HEK293T (cell line): ENCODE results near the gene KIF25.

Source experiments
- CTCF ChIA-PET: fragments of 350-600 bp; formaldehyde crosslinking; extraction: SDS; loops from one replicate; lab custom pipeline; 2021; ENCODE audit warnings: antibody characterized with exemption, inconsistent platforms; lab: Yijun Ruan, JAX
- POLR2A ChIA-PET: fragments of 350-600 bp; formaldehyde crosslinking; extraction: SDS; loops from one replicate; lab custom pipeline; 2020; ENCODE audit warnings: antibody characterized with exemption, inconsistent platforms; lab: Yijun Ruan, JAX
- DNase-seq: peaks from one replicate; pipeline ENCODE4 v3.0.0; 2012; ENCODE audit warnings: mixed read lengths; ENCODE audit errors: extremely low spot score
- ARNT ChIP-seq: fragments of 450-650 bp; IDR thresholded peaks from 2 replicates; pipeline ENCODE4 v1.6.1; 2017; ENCODE audit warnings: mild to moderate bottlenecking
- BHLHE40 ChIP-seq: fragments of 450-650 bp; IDR thresholded peaks from 2 replicates; pipeline ENCODE4 v1.6.1; 2016; ENCODE audit warnings: mild to moderate bottlenecking, moderate library complexity, borderline replicate concordance
- CTBP1 ChIP-seq: fragments of 450-650 bp; IDR thresholded peaks from 2 replicates; pipeline ENCODE4 v1.6.1; 2016; ENCODE audit warnings: borderline replicate concordance
- ELF4 ChIP-seq: fragments of 450-650 bp; IDR thresholded peaks from 2 replicates; pipeline ENCODE4 v1.6.1; 2017; ENCODE audit warnings: antibody characterized with exemption
- FOXA1 ChIP-seq: fragments of 450-650 bp; IDR thresholded peaks from 2 replicates; pipeline ENCODE4 v1.6.1; 2016; ENCODE audit warnings: mild to moderate bottlenecking
- FOXK2 ChIP-seq: fragments of 450-650 bp; IDR thresholded peaks from 2 replicates; pipeline ENCODE4 v1.6.1; 2016; ENCODE audit warnings: mild to moderate bottlenecking
- FOXM1 ChIP-seq: fragments of 450-650 bp; IDR thresholded peaks from 2 replicates; pipeline ENCODE4 v1.6.1; 2017; ENCODE audit warnings: mild to moderate bottlenecking, borderline replicate concordance
- HDGF ChIP-seq: fragments of 450-650 bp; IDR thresholded peaks from 2 replicates; pipeline ENCODE4 v1.6.1; 2017; ENCODE audit warnings: antibody characterized with exemption, borderline replicate concordance
- L3MBTL2 ChIP-seq: fragments of 450-650 bp; conservative IDR thresholded peaks from 2 replicates; pipeline ENCODE4 v1.6.1; 2016; ENCODE audit warnings: mild to moderate bottlenecking
- LEF1 ChIP-seq: fragments of 450-650 bp; IDR thresholded peaks from 2 replicates; pipeline ENCODE4 v1.6.1; 2017; ENCODE audit warnings: mild to moderate bottlenecking, borderline replicate concordance
- NFRKB ChIP-seq: fragments of 450-650 bp; IDR thresholded peaks from 2 replicates; pipeline ENCODE4 v1.6.1; 2016; ENCODE audit warnings: mild to moderate bottlenecking, moderate library complexity
- PKNOX1 ChIP-seq: fragments of 450-650 bp; IDR thresholded peaks from 2 replicates; pipeline ENCODE4 v1.6.1; 2016
- SP1 ChIP-seq: fragments of 450-650 bp; IDR thresholded peaks from 2 replicates; pipeline ENCODE4 v1.6.1; 2017
- SUZ12 ChIP-seq: fragments of 450-650 bp; IDR thresholded peaks from 2 replicates; pipeline ENCODE4 v1.6.1; 2016; ENCODE audit warnings: mild to moderate bottlenecking
- TARDBP ChIP-seq: fragments of 450-650 bp; IDR thresholded peaks from 2 replicates; pipeline ENCODE4 v1.6.1; 2016
- ZNF384 ChIP-seq: fragments of 450-650 bp; IDR thresholded peaks from 2 replicates; pipeline ENCODE4 v1.6.1; 2016

KIF25 gene

DNA sequence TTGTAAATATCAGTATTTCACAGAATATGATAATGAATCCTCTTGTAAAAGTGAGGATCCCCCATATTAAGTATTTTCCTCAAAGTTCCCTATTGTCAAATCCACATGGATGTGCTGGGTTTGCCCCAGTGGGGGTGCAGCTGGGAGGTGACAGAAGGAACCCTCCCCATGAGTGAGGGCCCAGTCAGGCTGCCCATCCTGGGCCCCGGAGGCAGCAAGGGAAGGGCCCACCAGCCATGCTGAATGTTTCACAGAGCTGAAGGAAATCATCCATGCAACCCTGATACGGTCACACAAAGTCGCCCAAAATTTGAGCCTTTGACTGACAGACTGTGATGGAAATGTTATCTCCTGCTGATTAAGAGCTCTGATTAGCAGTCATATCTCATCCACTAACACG lies 41.8 kb downstream of the KIF25 start:
- ChIA-PET POLR2A (no interaction called here), CTCF (no interaction called here)
- TF ChIP-seq TARDBP (no peak), FOXM1 (no peak), ELF4 (no peak), SP1 (no peak), SUZ12 (no peak), CTBP1 (no peak), ZNF384 (no peak), FOXK2 (no peak)
- no peak for DNase-seq

DNA sequence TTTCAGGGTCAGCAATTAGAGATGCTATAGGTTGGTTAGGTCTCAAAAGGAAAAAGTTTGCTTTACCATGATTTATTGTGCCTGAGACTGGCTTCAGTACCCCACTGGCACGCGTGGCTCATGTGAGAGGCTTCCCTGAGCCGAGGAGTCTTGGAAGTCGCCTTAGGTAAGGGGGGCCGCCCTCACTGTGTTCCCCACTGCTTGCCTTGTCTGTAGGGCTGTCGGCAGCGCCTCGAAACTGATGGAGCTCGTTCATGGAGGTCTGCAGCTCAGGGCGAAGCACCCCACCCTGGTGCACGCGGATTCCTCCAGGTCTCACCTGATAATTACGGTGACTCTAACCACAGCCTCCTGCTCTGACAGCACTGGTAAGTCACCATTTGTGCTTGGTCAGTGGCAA lies 42.4 kb downstream of the KIF25 start:
- POLR2A ChIA-PET = no interaction called here
- no peak for DNase-seq

DNA sequence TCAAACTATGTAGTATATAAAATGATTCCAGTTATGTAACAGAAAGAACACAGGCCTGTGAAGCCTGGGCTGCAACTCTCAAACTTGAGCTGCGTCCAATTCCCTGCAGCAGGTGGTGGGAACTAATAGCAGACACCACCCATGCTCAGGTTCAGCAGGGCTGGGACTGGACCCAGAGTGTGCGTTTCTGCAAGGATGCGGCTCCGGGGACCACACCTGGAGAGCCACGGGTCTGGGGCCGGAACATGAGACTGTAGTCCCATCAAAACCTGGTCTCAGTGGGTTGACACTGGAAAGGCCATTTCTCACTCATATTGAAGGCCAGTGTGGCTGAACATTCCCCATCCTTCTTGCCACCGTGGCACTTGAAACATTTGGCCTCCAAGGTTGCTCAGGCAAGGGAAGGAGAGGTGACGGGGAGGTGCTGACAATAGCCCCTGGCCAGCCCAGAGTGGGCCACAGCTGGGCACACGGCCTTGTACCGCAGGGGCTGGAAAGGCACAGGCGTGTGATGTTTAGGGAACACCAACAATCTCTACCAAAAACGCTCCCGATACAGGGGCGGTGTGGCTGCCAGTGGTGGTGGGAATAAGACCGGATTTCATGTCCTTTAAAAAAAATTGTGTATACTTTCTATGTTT lies 43.5 kb downstream of the KIF25 start:
- POLR2A ChIA-PET = no interaction called here
- DNase-seq = no peak

More for the DNA sequence above, 42.4 kb downstream of the KIF25 start:
- CTCF ChIA-PET = no interaction called here
- TF ChIP-seq FOXK2 (no peak), HDGF (no peak), FOXM1 (no peak), CTBP1 (no peak), ARNT (no peak), NFRKB (no peak), FOXA1 (no peak), ELF4 (no peak)

GRCh38 chr6:168041928-168042327 lies 44.5 kb downstream of the KIF25 start:
- TF ChIP-seq ARNT (no peak), NFRKB (no peak), LEF1 (no peak), SP1 (no peak), PKNOX1 (no peak), FOXK2 (no peak), SUZ12 (no peak), FOXM1 (no peak), CTBP1 (no peak), HDGF (no peak), ZNF384 (no peak), BHLHE40 (no peak), TARDBP (no peak), ELF4 (no peak), L3MBTL2 (no peak), FOXA1 (no peak)
- ChIA-PET CTCF (interaction anchor here (1.3 kb wide), 1 partner anchor 82 kb away, joined by 4 read pairs; no protein-coding TSS in a partner anchor), POLR2A (no interaction called here)
- no peak for DNase-seq

More for the DNA sequence above, 43.5 kb downstream of the KIF25 start:
- CTCF ChIA-PET = no interaction called here
- no peak for TF ChIP-seq CTBP1

- DNase-seq = no peak
- ChIA-PET CTCF (interaction anchor here (1.3 kb wide), 1 partner anchor 83 kb away, joined by 4 read pairs; no protein-coding TSS in a partner anchor), POLR2A (no interaction called here)
Observed at GRCh38 chr6:168042426-168043192, 45.1 kb downstream of the KIF25 start.

DNA sequence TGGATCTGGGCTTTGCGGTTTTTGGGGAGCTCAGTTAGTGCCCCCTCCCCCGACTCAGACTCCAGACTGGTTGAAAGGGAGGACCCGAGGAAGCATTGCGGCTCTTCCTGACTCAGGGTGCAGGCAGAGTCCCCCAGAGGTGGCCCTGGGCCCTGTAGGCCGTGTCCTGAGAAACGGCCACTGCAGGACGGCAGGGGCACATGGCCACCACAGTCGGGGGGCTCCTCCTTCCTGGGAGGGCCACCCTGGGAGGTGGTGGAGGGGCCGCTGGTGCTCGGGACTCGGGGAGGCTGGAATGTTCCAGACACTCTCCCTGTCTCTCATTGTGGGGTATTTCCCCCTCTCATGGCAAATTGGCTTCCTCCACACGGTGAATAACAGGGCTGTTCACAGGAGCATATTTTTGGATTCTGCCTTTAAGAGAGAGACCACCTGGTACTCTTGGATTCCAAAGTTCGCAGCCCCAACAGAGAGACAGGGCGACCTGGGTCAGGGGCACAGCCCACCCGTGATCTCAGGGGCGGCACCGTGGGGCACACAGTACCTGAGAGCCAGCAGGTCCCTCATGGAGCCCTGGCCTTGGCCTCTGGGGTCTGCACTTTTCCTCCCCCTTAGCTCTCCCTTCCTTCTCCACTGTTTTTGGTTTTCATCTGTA lies 45.8 kb downstream of the KIF25 start:
- no peak for TF ChIP-seq TARDBP
- no peak for TF ChIP-seq ZNF384
- TF ChIP-seq NFRKB = no peak
- TF ChIP-seq HDGF = no peak
- no peak for TF ChIP-seq ELF4
- TF ChIP-seq ARNT = no peak
- TF ChIP-seq L3MBTL2 = no peak
- no peak for TF ChIP-seq PKNOX1
- no peak for TF ChIP-seq FOXA1
- TF ChIP-seq SUZ12 = no peak
- DNase-seq = no peak
- ChIA-PET CTCF (no interaction called here), POLR2A (no interaction called here)

More at GRCh38 chr6:168042426-168043192, 45.1 kb downstream of the KIF25 start:
- TF ChIP-seq BHLHE40 (no peak), ELF4 (no peak), FOXM1 (no peak), TARDBP (no peak), ARNT (no peak)

GRCh38 chr6:168043848-168044415 lies 46.5 kb downstream of the KIF25 start:
- ChIA-PET POLR2A (interaction anchor here (0.9 kb wide), 1 partner anchor 9 kb away, joined by 3 read pairs; no protein-coding TSS in a partner anchor), CTCF (no interaction called here)
- no peak for DNase-seq
- TF ChIP-seq LEF1 (no peak), SUZ12 (no peak), FOXM1 (no peak), ZNF384 (no peak), FOXA1 (no peak), PKNOX1 (no peak), ARNT (no peak), HDGF (no peak), ELF4 (no peak), FOXK2 (no peak), L3MBTL2 (no peak), SP1 (no peak), BHLHE40 (no peak), TARDBP (no peak), NFRKB (no peak), CTBP1 (no peak)
